ENCODE results near the gene BRINP2. TPM values are rescaled to one million over a fixed set of nuclear protein-coding genes. Genes with fewer than 3 reads are reported as not detected.

Gene BRINP2
- total RNA-seq, 4 donors from 2014 or later: 0.16 to 2.4 (median 0.40) TPM

GRCh38 chr1:177164380-177165068, 6.2 kb upstream of the BRINP2 start, which contains the start of gene ASTN1:
ASTN1 (minus strand) TSS chr1:177164712; CDS start chr1:177164676, 36 bp downstream.
- ATAC-seq (ENCODE audit: low FRiP score): peak; percentile 52
- TF ChIP-seq, protein P1, sequence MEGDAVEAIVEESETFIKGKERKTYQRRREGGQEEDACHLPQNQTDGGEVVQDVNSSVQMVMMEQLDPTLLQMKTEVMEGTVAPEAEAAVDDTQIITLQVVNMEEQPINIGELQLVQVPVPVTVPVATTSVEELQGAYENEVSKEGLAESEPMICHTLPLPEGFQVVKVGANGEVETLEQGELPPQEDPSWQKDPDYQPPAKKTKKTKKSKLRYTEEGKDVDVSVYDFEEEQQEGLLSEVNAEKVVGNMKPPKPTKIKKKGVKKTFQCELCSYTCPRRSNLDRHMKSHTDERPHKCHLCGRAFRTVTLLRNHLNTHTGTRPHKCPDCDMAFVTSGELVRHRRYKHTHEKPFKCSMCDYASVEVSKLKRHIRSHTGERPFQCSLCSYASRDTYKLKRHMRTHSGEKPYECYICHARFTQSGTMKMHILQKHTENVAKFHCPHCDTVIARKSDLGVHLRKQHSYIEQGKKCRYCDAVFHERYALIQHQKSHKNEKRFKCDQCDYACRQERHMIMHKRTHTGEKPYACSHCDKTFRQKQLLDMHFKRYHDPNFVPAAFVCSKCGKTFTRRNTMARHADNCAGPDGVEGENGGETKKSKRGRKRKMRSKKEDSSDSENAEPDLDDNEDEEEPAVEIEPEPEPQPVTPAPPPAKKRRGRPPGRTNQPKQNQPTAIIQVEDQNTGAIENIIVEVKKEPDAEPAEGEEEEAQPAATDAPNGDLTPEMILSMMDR (IDR thresholded peaks at IDR 0.05): no peak
- DNase-seq (ENCODE audit: low spot score): no peak

DNA sequence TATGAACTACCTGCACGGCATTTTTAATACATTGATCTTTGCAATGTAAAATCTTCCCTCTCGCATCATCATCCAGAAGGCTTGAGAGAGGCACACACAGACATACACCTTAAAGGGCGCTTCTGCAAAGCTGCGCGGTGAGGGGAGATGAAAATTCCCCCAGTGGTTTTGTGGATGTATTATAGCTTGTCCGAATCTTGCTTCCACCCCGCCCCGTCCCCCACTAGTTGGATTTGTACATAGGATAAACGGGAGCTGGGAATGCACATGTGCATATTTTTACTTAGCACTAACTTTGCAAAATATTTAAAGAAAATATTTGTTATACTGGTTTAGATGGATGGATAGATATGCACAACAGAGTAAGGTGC, 5.7 kb upstream of the BRINP2 start:
- ATAC-seq (ENCODE audit: low FRiP score) (peak; percentile 37), DNase-seq (ENCODE audit: low spot score) (no peak)
- TF ChIP-seq, protein P1 (IDR thresholded peaks at IDR 0.05): no peak

GRCh38 chr1:177171536-177172123, 872 bp downstream of the BRINP2 start:
- ATAC-seq (ENCODE audit: low FRiP score): peak; percentile 37
- TF ChIP-seq, protein P1 (IDR thresholded peaks at IDR 0.05): no peak

DNA sequence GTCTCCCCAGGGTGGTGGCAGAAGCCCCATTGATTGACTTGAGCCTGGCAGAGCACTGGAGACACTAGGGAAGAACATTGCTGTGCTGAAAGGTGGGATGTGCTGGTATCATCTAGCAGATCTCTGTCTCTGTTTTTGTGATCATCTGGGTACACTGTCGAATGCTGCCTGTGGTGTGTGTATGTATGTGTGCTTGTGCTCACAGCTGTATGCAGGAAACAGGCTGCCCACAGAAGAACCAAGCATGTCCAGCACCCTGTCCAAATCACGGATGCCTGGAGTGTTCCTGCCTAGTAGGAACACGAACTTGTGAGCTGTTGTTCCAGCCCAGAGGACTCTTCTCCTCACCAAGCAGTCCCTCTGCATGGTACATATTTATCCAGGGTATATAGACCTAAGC, 1.5 kb downstream of the BRINP2 start:
- DNase-seq (ENCODE audit: low spot score): no peak
- TF ChIP-seq, protein P1 (IDR thresholded peaks at IDR 0.05): no peak
- no peak for ATAC-seq (ENCODE audit: low FRiP score)

More at GRCh38 chr1:177171536-177172123, 872 bp downstream of the BRINP2 start:
- DNase-seq (ENCODE audit: low spot score): no peak

GRCh38 chr1:177172866-177173265, 2.1 kb downstream of the BRINP2 start:
- no peak for DNase-seq (ENCODE audit: low spot score)
- no peak for ATAC-seq (ENCODE audit: low FRiP score)
- TF ChIP-seq, protein P1 (IDR thresholded peaks at IDR 0.05): no peak

GRCh38 chr1:177173976-177174375, 3.2 kb downstream of the BRINP2 start:
- DNase-seq (ENCODE audit: low spot score) (no peak), ATAC-seq (ENCODE audit: low FRiP score) (no peak)
- TF ChIP-seq, protein P1 (IDR thresholded peaks at IDR 0.05): no peak

All from omental fat pad (tissue), 4 donors.